Right kidney (tissue), 1 donor: ENCODE data around the gene RNF144A.

Experiments used
- DNase-seq: peaks from one replicate; pipeline ENCODE4 v3.0.0-alpha.2; 2016

The RNF144A gene

DNA sequence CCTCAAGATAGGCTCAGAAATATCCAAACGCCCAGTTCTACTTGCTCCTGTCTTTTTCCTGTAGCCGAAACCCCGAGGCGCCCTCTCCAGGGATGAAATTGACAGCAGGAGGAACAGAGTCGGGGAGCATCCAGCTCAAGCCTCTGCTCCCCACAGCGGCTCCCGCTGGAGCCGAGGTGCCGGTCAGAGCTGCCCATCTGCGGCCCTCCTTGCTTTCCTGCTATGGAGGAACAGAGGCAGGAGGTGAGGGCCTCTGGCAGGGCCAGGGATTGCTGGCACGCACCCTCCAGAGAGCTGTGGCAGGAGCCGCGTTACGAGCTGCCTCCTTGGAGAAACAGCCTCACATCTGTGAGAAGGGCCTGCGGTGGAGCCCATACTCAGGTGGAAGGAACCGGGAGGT is 172.1 kb downstream of the RNF144A start:
- DNase-seq = no peak

DNA sequence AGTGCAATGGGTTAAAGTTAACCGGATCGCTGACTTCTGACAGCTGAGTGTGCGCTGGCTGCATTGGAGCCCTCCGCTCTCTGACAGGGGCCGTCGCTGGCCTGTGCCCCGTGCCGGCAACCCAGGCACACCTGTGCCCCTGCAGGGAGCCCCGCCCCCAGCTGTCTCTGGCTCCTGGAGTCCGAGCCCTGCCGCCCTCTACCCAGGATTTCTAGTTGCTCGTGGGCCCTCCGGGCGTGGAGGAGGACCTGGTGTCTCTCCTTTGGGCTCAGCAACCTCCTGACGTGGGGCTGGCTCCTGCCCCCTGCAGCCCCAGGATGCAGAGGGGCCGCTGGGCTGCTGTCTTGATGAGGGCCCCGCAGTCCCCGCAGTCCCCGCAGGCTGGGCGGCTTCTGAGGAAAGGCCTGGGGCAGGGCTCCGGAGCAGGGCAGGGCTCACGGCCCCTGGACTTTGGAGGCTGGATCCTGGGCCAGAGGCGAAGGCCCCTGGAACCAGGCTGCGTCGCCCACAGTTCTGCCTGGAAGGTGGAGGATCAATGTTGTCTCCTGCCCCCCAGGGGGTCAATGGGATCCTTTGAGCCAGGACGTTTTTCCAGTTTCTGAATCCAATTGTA is 172.8 kb downstream of the RNF144A start:
- no peak for DNase-seq

DNA sequence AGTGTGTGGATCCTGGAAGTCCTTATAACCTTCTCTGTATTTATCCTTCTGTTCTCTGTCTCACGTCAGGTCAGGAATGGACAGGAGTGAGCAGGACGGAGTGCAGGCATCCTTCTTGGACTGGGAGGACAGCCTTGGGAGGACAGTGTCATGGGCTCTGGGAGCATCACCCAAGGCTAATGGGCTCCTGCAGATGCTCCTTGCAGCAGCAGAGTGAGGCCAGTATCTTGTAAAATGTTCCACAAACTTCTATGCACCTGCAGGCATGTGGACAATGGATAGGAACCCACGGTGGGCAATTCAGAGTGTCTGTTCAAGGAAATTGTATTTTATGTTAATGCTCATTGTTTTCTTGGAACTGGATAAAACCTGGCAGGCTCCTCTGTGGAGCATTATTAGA is 176.2 kb downstream of the RNF144A start:
- DNase-seq = no peak
